AG10803 (cell line): ENCODE results near the gene CHTF8.
"Not testable (repeated sequence)": the region's sequence is repeated elsewhere in the genome, so short reads cannot be mapped to it uniquely, and the experiment has no call there.

ENCODE experiments used
- DNase-seq: peaks from one replicate; pipeline ENCODE4 v3.0.0; 2010; ENCODE audit warnings: low read depth
- H3K4me3 ChIP-seq: 2 replicates; pipeline ENCODE4 v1.5.1; 2011; ENCODE audit warnings: mild to moderate bottlenecking, low read length, control low read depth
- CTCF ChIP-seq: conservative IDR thresholded peaks from 2 replicates; pipeline ENCODE4 v1.5.1; 2011; ENCODE audit warnings: mild to moderate bottlenecking, low read length, control low read depth, inconsistent platforms

The CHTF8 gene

DNA sequence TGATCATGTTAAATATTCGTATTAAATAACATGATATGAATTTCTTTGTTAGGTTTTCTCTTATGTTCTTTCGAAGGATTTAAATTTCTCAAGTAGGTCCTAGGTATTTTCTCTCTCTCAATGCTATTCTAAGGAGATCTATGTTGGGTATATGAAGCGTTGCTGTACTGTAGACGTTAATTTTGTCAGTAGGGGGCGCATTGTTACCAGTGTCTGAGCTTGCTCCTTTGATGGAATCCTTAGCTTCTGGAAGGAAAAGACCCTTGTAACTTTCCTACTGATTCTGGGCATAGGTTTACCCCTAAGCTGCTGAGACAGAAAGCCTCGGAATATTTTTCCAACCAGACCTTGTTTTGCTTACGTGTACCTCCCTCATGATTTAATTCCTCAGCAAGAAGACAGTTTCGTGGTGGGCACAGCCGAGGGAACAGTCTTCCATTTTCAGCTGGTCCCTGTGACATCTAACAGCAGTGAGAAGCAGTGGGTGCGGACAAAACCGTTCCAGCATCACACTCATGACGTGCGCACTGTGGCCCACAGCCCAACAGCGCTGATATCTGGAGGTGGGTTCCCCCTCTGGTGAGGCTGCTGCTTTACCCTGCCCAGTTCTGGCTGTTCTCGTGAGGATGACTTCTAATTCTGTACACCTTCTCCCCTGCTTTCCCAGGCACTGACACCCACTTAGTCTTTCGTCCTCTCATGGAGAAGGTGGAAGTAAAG, 17.9 kb upstream of the CHTF8 start:
- H3K4me3 ChIP-seq = no peak overlapping the region
- peak; percentile 86 for TF ChIP-seq CTCF
- DNase-seq = peak; percentile 75

DNA sequence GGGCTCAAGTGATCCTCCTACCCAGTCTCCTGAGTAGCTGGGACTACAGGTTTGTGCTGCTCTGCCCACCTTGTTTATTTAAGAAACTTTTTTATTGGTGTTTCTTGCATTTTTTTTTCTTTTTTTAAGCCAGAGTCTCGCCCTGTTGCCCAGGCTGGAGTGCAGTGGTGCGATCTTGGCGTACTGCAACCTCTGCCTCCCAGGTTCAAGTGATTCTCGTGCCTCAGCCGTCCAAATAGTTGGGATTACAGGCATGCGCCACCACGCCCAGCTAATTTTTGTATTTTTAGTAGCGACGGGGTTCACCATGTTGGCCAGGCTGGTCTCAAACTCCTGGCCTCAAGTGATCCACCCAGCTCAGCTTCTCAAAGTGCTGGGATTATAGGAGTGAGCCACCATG, 17.2 kb upstream of the CHTF8 start:
- H3K4me3 ChIP-seq, DNase-seq: not testable (repeated sequence)

GRCh38 chr16:69145658-69146057, 13.3 kb upstream of the CHTF8 start:
- DNase-seq = no peak
- no peak for TF ChIP-seq CTCF
- H3K4me3 ChIP-seq = no peak overlapping the region

GRCh38 chr16:69143116-69143515, 10.7 kb upstream of the CHTF8 start:
- H3K4me3 ChIP-seq = no peak overlapping the region
- DNase-seq = no peak
- no peak for TF ChIP-seq CTCF

DNA sequence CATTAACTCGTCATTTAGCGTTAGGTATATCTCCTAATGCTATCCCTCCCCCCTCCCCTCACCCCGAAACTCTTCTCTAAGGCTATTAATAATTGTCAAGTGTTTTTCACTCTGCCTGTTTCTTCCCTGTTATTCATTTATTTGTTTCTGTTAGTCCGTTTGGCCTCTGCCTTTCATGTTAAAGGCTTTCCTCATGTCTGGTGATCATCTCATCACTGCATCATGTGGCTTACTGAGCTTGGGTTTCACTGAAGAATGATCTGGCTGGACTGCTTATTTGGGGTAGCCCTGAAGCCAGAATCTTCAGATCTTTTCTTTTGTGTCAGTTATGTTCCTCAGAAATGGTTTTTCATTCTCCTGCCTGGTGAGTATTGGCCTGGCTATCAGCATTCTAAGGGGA, 9.5 kb upstream of the CHTF8 start:
- no peak overlapping the region for H3K4me3 ChIP-seq
- DNase-seq = no peak
- TF ChIP-seq CTCF = no peak

DNA sequence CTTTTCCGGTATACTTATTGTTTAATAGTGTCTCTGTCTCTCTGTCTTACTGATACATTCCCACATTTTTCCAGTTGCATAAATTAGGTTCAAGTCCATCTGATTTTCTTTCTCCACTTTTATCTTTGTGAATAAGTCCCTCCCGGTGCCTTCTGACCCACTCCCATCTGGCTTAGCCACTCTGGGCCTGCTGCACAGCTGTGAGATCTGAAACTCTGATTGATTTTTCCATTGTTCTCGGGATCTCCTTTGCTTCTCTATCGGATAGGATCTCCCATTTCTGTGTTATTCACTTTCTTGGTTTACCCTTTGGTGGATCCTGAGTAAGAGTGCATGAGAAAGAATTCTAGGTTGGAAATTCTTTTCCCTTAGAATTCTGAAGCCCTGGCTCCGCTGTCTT, 8.6 kb upstream of the CHTF8 start:
- H3K4me3 ChIP-seq = no peak overlapping the region
- no peak for TF ChIP-seq CTCF
- DNase-seq = no peak

DNA sequence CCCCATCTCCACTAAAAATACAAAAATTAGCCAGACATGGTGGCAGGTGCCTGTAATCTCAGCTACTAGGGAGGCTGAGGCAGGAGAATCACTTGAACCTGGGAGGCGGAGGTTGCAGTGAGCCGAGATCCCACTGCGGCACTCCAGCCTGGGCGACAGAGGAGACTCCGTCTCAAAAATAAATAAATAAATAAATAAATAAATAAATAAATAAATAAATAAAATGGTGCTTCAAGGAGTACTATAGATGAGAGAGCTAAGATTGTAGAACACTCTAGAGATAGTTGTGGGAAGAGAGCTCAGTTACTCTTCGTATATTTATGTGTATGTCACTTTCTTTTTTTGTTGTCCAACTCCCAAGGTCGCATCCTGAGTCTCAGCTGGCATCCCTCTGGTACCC, 7.1 kb upstream of the CHTF8 start:
- not testable (repeated sequence) for DNase-seq, H3K4me3 ChIP-seq

GRCh38 chr16:69138608-69139007, 6.2 kb upstream of the CHTF8 start:
- TF ChIP-seq CTCF = no peak
- no peak overlapping the region for H3K4me3 ChIP-seq
- no peak for DNase-seq
